H1 (cell line): ENCODE results near the gene TARS2. TPM values are rescaled to one million over a fixed set of nuclear protein-coding genes. Genes with fewer than 3 reads are reported as not detected.

Source experiments
- ASH2L ChIP-seq: fragments of 200-600, 300-600 bp; sonication (generic); IDR thresholded peaks from one replicate; pipeline ENCODE4 v1.7.1; 2017; ENCODE audit warnings: low read length
- CBX8 ChIP-seq: fragments of 300-800, 300-1000 bp; sonication (generic); IDR thresholded peaks from 2 replicates; pipeline ENCODE4 v1.7.1; 2016; ENCODE audit warnings: low read depth, low read length, borderline replicate concordance
- CTBP2 ChIP-seq: IDR thresholded peaks from 2 replicates; pipeline ENCODE4 v1.7.0; 2011; ENCODE audit warnings: borderline replicate concordance, mild to moderate bottlenecking, moderate library complexity, mixed read lengths, low read length; ENCODE audit not compliant: insufficient read depth, insufficient read length
- NANOG ChIP-seq: IDR thresholded peaks from 2 replicates; pipeline ENCODE4 v1.6.1; 2011; ENCODE audit warnings: low read length, low read depth, mild to moderate bottlenecking, inconsistent platforms; ENCODE audit not compliant: insufficient read depth, poor library complexity, severe bottlenecking
- RAD21 ChIP-seq, 2 experiments: IDR thresholded peaks in 1 of 2; conservative IDR thresholded peaks in 1 of 2; 2 replicates each; pipeline ENCODE4 v1.6.1; 2011; ENCODE audit warnings: low read depth in 2 of 2, low read length in 2 of 2, improper control_type of control experiment in 1 of 2, inconsistent platforms in 1 of 2, mild to moderate bottlenecking in 1 of 2, moderate library complexity in 1 of 2
- RFX5 ChIP-seq: IDR thresholded peaks from 2 replicates; pipeline ENCODE4 v1.6.1; 2011; ENCODE audit warnings: low read depth, low read length, improper control_type of control experiment, borderline replicate concordance
- polyA plus RNA-seq, 7 experiments: library from polyadenylated mRNA; depleted of rRNA in 3 of 7; stranded (reverse) in 5 of 7; unstranded in 2 of 7; fragments of >200 nt in 5 of 7; fragments of 200-250 nt in 2 of 7; gene quantifications; 1 replicate in 5 of 7; 2 replicates in 1 of 7; 4 replicates in 1 of 7; pipeline versions ENCODE4 v1.2.1 to v1.2.3, GENCODE V29; 2011 to 2013; ENCODE audit warnings: missing spikeins in 2 of 7, mixed read lengths in 2 of 7
- total RNA-seq: library from RNA; stranded (reverse); fragmentation: NEBNext Ultra II Directional; extraction: Animal tissue kit (Norgen Biotek cat#: 25700); gene quantifications from 2 replicates; pipeline ENCODE4 v1.2.1, GENCODE V29; 2021

The TARS2 gene
- total and polyA plus RNA-seq, 2 of the 8 experiments (the other 6 are each of a cell fraction or from before 2014, with no cell fraction given): 38.9 to 39.1 TPM

DNA sequence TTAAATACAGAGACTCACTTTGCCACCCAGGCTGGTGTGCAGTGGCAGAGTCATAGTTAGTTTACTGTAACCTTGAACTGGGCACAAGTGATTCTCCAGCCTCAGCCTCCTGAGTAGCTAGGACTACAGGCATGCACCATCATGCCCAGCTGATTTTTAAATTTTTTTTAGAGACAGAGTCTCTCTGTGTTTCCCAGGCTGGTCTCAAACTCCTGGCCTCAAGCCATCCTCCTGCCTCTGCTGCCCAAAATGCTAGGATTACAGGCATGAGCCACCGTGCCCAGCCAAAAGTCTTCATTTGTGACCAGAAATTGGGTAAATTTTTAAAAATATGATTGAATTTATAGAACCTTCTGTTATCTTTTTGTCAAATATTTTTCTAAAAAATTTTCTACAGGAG lies 17.9 kb upstream of the TARS2 start (continued):
- no peak for TF ChIP-seq CBX8
- no peak for TF ChIP-seq NANOG
- no peak for TF ChIP-seq RFX5
- no peak for TF ChIP-seq CTBP2
- TF ChIP-seq RAD21 (IDR thresholded peaks at IDR 0.05 in 1 of 2, conservative IDR thresholded peaks at IDR 0.05 in 1 of 2; ENCODE audit: low read depth in 2 of 2, low read length in 2 of 2): no peak
- TF ChIP-seq ASH2L: no peak
